HG02973 (cell line): ENCODE results near the gene MAP3K10.
A peak's percentile ranks its signal among the peaks of the same experiment; 100 is the strongest.
"Not testable (repeated sequence)": the region's sequence is repeated elsewhere in the genome, so short reads cannot be mapped to it uniquely, and the experiment has no call there.

ENCODE experiments used
- ATAC-seq: cut with Tn5 transposase; IDR thresholded peaks from one replicate; pipeline ENCODE4 v1.9.1; 2021; ENCODE audit warnings: moderate library complexity; ENCODE audit not compliant: unreplicated experiment

The MAP3K10 gene

GRCh38 chr19:40190891-40191835 is at the start of gene MAP3K10:
MAP3K10 (plus strand) TSS chr19:40191426; CDS start chr19:40192032, 606 bp downstream.
- ATAC-seq, result peak; percentile 63

- ATAC-seq, result no peak
These were observed 49.7 kb upstream of the MAP3K10 start for GRCh38 chr19:40141551-40141950.

GRCh38 chr19:40143612-40144011 is 47.6 kb upstream of the MAP3K10 start:
- no peak for ATAC-seq

- ATAC-seq, result no peak
These were observed 47.1 kb upstream of the MAP3K10 start for GRCh38 chr19:40144151-40144550.

GRCh38 chr19:40144947-40145748 is 46.1 kb upstream of the MAP3K10 start:
- ATAC-seq, result no peak

GRCh38 chr19:40145749-40146029 is 45.5 kb upstream of the MAP3K10 start:
- not testable (repeated sequence) for ATAC-seq

- no peak for ATAC-seq
These were observed 43.9 kb upstream of the MAP3K10 start for GRCh38 chr19:40147338-40147692.

- ATAC-seq, result no peak
These were observed 43.4 kb upstream of the MAP3K10 start for GRCh38 chr19:40147693-40148347.

- ATAC-seq, result no peak
These were observed 41.7 kb upstream of the MAP3K10 start for GRCh38 chr19:40149501-40149900.

- no peak for ATAC-seq
These were observed 41.1 kb upstream of the MAP3K10 start for GRCh38 chr19:40150170-40150569.

GRCh38 chr19:40154121-40154680 is 37.0 kb upstream of the MAP3K10 start:
- ATAC-seq, result no peak

GRCh38 chr19:40155749-40156265 is 35.4 kb upstream of the MAP3K10 start:
- ATAC-seq, result no peak

GRCh38 chr19:40157059-40157458 is 34.2 kb upstream of the MAP3K10 start:
- ATAC-seq, result no peak

- no peak for ATAC-seq
These were observed 31.5 kb upstream of the MAP3K10 start for GRCh38 chr19:40159744-40160143.

- ATAC-seq, result no peak
These were observed 29.1 kb upstream of the MAP3K10 start for GRCh38 chr19:40162104-40162503.

GRCh38 chr19:40163541-40164129 is 27.6 kb upstream of the MAP3K10 start:
- ATAC-seq, result no peak

GRCh38 chr19:40165362-40165937 is 25.8 kb upstream of the MAP3K10 start:
- ATAC-seq, result no peak

GRCh38 chr19:40169482-40170302 is 21.5 kb upstream of the MAP3K10 start:
- ATAC-seq, result not testable (repeated sequence)

- ATAC-seq, result not testable (repeated sequence)
These were observed 20.8 kb upstream of the MAP3K10 start for GRCh38 chr19:40170303-40170989.
